ENCODE measurements around the gene CYYR1. TPM values are rescaled to one million over a fixed set of nuclear protein-coding genes. Genes with fewer than 3 reads are reported as not detected.

The CYYR1 gene
- total RNA-seq, 1 experiment from 2014 or later, result not detected

DNA sequence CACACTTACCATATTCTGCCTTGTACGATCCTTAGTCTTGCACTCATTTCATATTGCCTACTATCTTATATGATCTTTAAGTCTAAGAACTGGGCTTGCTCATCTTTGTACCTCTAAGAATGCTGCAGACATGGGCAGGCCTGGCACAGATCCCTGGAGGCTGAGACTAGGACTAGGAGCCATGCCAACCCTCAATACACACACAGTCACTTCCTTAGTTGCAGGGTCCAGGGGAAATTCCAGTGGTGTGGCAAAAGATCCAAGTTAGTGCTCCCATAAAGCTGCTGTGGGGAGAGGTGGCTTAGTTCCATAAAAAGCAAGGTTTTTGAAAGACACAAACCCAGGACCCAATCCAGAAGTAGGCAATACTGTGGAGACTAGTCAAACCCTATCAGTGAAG, 59.9 kb downstream of the CYYR1 start:
- ChIA-PET POLR2A (ENCODE audit: unreplicated experiment) (no interaction called here), CTCF (no interaction called here)
- Histone ChIP-seq H3K27ac (ENCODE audit: low read length) (peak overlapping the region; percentile 53), H3K9me3 (ENCODE audit: low read length) (no peaks in the 10 kb centered on the region), H3K9ac (ENCODE audit: low read length) (no peak overlapping the region), H4K20me1 (ENCODE audit: low read length) (no peaks in the 10 kb centered on the region), H3K36me3 (ENCODE audit: low read depth, low read length) (no peaks in the 10 kb centered on the region), H3K79me2 (ENCODE audit: low read length) (no peaks in the 10 kb centered on the region), H3K4me1 (ENCODE audit: insufficient read depth, low read length) (peaks cover 11% of the 10 kb centered on the region), H3K4me2 (ENCODE audit: low read length) (peak overlapping the region; percentile 1; the same call in 1 of the 2 replicates), H3K27me3 (ENCODE audit: low read length) (no peaks in the 10 kb centered on the region), H2AFZ (ENCODE audit: low read length) (0 out of 2 replicates have a peak overlapping the region, but pooled peaks have one; percentile 9), H3K9me2 (replicated peaks; ENCODE audit: low read length) (no peaks in the 10 kb centered on the region), H3K4me3 (ENCODE audit: low read length) (no peak overlapping the region), H3F3A (ENCODE audit: low read length, unreplicated experiment) (no peaks in the 10 kb centered on the region)
- intact Hi-C loops (cut with micrococcal nuclease), result loop anchor here (2.0 kb wide), 1 partner anchor 122 kb away; no protein-coding TSS in a partner anchor
- no TSS peak for BruUV-seq (replicated peaks)
- TF ChIP-seq, protein P1, sequence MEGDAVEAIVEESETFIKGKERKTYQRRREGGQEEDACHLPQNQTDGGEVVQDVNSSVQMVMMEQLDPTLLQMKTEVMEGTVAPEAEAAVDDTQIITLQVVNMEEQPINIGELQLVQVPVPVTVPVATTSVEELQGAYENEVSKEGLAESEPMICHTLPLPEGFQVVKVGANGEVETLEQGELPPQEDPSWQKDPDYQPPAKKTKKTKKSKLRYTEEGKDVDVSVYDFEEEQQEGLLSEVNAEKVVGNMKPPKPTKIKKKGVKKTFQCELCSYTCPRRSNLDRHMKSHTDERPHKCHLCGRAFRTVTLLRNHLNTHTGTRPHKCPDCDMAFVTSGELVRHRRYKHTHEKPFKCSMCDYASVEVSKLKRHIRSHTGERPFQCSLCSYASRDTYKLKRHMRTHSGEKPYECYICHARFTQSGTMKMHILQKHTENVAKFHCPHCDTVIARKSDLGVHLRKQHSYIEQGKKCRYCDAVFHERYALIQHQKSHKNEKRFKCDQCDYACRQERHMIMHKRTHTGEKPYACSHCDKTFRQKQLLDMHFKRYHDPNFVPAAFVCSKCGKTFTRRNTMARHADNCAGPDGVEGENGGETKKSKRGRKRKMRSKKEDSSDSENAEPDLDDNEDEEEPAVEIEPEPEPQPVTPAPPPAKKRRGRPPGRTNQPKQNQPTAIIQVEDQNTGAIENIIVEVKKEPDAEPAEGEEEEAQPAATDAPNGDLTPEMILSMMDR (conservative IDR thresholded peaks at IDR 0.05; ENCODE audit: low read depth, low read length), result no peak
- TF ChIP-seq EZH2phosphoT487 (IDR thresholded peaks at IDR 0.05; ENCODE audit: borderline replicate concordance, low read length), result no peak
- no peak for TF ChIP-seq EZH2 (IDR thresholded peaks at IDR 0.05; ENCODE audit: low read length, unreplicated experiment)
- peak; percentile 77 for DNase-seq
- peak; percentile 93 for ATAC-seq

GRCh38 chr21:26512664-26513063, 60.4 kb downstream of the CYYR1 start:
- intact Hi-C loops (cut with micrococcal nuclease), result loop anchor here (2.0 kb wide), 1 partner anchor 122 kb away; no protein-coding TSS in a partner anchor
- Histone ChIP-seq H4K20me1 (ENCODE audit: low read length) (no peaks in the 10 kb centered on the region), H3K4me1 (ENCODE audit: insufficient read depth, low read length) (peaks cover 11% of the 10 kb centered on the region), H3K27ac (ENCODE audit: low read length) (no peak overlapping the region), H3K9ac (ENCODE audit: low read length) (no peak overlapping the region), H2AFZ (ENCODE audit: low read length) (0 out of 2 replicates have a peak overlapping the region, but pooled peaks have one; percentile 9), H3K4me2 (ENCODE audit: low read length) (no peak overlapping the region), H3F3A (ENCODE audit: low read length, unreplicated experiment) (no peaks in the 10 kb centered on the region), H3K9me3 (ENCODE audit: low read length) (no peaks in the 10 kb centered on the region), H3K79me2 (ENCODE audit: low read length) (no peaks in the 10 kb centered on the region), H3K27me3 (ENCODE audit: low read length) (no peaks in the 10 kb centered on the region), H3K36me3 (ENCODE audit: low read depth, low read length) (no peaks in the 10 kb centered on the region), H3K4me3 (ENCODE audit: low read length) (no peak overlapping the region), H3K9me2 (replicated peaks; ENCODE audit: low read length) (no peaks in the 10 kb centered on the region)
- CTCF ChIA-PET, result no interaction called here
- POLR2A ChIA-PET (ENCODE audit: unreplicated experiment), result no interaction called here
- BruUV-seq (replicated peaks), result no TSS peak
- DNase-seq (no peak), ATAC-seq (no peak)
- TF ChIP-seq EZH2 (IDR thresholded peaks at IDR 0.05; ENCODE audit: low read length, unreplicated experiment) (no peak), EZH2phosphoT487 (IDR thresholded peaks at IDR 0.05; ENCODE audit: borderline replicate concordance, low read length) (no peak)
- TF ChIP-seq, protein P1 (conservative IDR thresholded peaks at IDR 0.05; ENCODE audit: low read depth, low read length), result no peak

- Histone ChIP-seq H3K4me1 (ENCODE audit: insufficient read depth, low read length) (peaks cover 19% of the 10 kb centered on the region), H3F3A (ENCODE audit: low read length, unreplicated experiment) (no peaks in the 10 kb centered on the region), H3K36me3 (ENCODE audit: low read depth, low read length) (no peaks in the 10 kb centered on the region), H3K27me3 (ENCODE audit: low read length) (no peaks in the 10 kb centered on the region), H3K9ac (ENCODE audit: low read length) (no peak overlapping the region), H3K4me3 (ENCODE audit: low read length) (no peak overlapping the region), H3K27ac (ENCODE audit: low read length) (no peak overlapping the region), H3K9me3 (ENCODE audit: low read length) (no peaks in the 10 kb centered on the region), H4K20me1 (ENCODE audit: low read length) (no peaks in the 10 kb centered on the region), H3K79me2 (ENCODE audit: low read length) (no peaks in the 10 kb centered on the region), H3K4me2 (ENCODE audit: low read length) (no peak overlapping the region), H2AFZ (ENCODE audit: low read length) (no peak overlapping the region), H3K9me2 (replicated peaks; ENCODE audit: low read length) (no peaks in the 10 kb centered on the region)
- no TSS peak for BruUV-seq (replicated peaks)
- CTCF ChIA-PET, result no interaction called here
- intact Hi-C loops (cut with micrococcal nuclease), result loop anchor here (5.0 kb wide), 1 partner anchor 208 kb away; no protein-coding TSS in a partner anchor
- POLR2A ChIA-PET (ENCODE audit: unreplicated experiment), result no interaction called here
- no peak for DNase-seq
- TF ChIP-seq, protein P1 (conservative IDR thresholded peaks at IDR 0.05; ENCODE audit: low read depth, low read length), result no peak
- TF ChIP-seq EZH2phosphoT487 (IDR thresholded peaks at IDR 0.05; ENCODE audit: borderline replicate concordance, low read length), result no peak
- no peak for TF ChIP-seq EZH2 (IDR thresholded peaks at IDR 0.05; ENCODE audit: low read length, unreplicated experiment)
- no peak for ATAC-seq
Measured at GRCh38 chr21:26508903-26509302, 64.2 kb downstream of the CYYR1 start.
